Neutrophil (primary cell): Measurements from ENCODE around the gene CMSS1.

Source experiments
- H3K27ac ChIP-seq: fragments of 200-600 bp; sonication (generic); 2 replicates; pipeline ENCODE4 v1.5.1; 2016; ENCODE audit warnings: mild to moderate bottlenecking, moderate library complexity
- H3K27me3 ChIP-seq: fragments of 200-600 bp; sonication (generic); 2 replicates; pipeline ENCODE4 v1.6.0; 2016; ENCODE audit warnings: mild to moderate bottlenecking
- H3K36me3 ChIP-seq: fragments of 200-600 bp; sonication (generic); 2 replicates; pipeline ENCODE4 v1.5.1; 2017
- H3K4me1 ChIP-seq, 2 experiments: fragments of 200-600 bp in 1 of 2; sonication (generic) in 1 of 2; 1 replicate in 1 of 2; 2 replicates in 1 of 2; pipeline versions ENCODE4 v1.5.1 to v1.6.1; 2013 to 2016; ENCODE audit warnings: low read depth in 1 of 2, low read length in 1 of 2, mild to moderate bottlenecking in 1 of 2, moderate library complexity in 1 of 2; ENCODE audit not compliant: control insufficient read depth in 1 of 2, insufficient read depth in 1 of 2
- H3K4me3 ChIP-seq, 2 experiments: fragments of 200-600 bp in 1 of 2; sonication (generic) in 1 of 2; 1 replicate in 1 of 2; 2 replicates in 1 of 2; pipeline ENCODE4 v1.5.1; 2013 to 2016; ENCODE audit warnings: low read depth in 1 of 2, low read length in 1 of 2, mild to moderate bottlenecking in 1 of 2, moderate library complexity in 1 of 2
- H3K9me3 ChIP-seq: fragments of 200-600 bp; sonication (generic); 2 replicates; pipeline ENCODE4 v1.5.1; 2016
- CTCF ChIP-seq: fragments of 200-600 bp; sonication (generic); IDR thresholded peaks from 2 replicates; pipeline ENCODE4 v1.5.1; 2016; ENCODE audit warnings: antibody characterized with exemption

CMSS1 gene

GRCh38 chr3:99874237-99875002, 56.8 kb downstream of the CMSS1 start:
- H3K36me3 ChIP-seq = no peaks in the 10 kb centered on the region
- H3K27me3 ChIP-seq = peaks cover 53% of the 10 kb centered on the region
- H3K27ac ChIP-seq = no peak overlapping the region
- no peak for TF ChIP-seq CTCF
- H3K4me1 ChIP-seq = peaks cover 11 to 15% of the 10 kb centered on the region in 2 experiments
- H3K9me3 ChIP-seq = no peaks in the 10 kb centered on the region
- H3K4me3 ChIP-seq = no peak overlapping the region

DNA sequence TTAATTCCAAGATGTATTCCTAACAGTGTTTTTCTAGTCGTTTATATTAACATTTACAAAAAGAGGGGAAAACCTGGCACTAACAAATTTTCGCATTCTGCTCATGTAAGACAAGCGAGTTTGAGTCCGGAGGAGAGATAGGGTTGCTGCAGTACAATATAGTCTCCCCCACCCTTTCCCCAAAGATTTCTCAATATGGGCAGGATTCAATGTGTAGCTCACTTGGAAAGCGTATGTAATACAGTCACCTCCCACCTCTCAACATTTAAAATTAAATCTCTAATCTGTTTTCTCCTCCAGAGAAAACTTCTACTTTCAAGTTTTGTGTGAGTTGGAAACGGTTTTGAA, 57.9 kb downstream of the CMSS1 start:
- peaks cover 53% of the 10 kb centered on the region for H3K27me3 ChIP-seq
- no peak overlapping the region for H3K27ac ChIP-seq
- H3K4me3 ChIP-seq = peak overlapping the region; percentile 56 to 60
- peaks cover 11 to 15% of the 10 kb centered on the region in 2 experiments for H3K4me1 ChIP-seq
- no peaks in the 10 kb centered on the region for H3K9me3 ChIP-seq
- TF ChIP-seq CTCF = no peak
- H3K36me3 ChIP-seq = no peaks in the 10 kb centered on the region

GRCh38 chr3:99875929-99876841, 58.5 kb downstream of the CMSS1 start:
- no peak overlapping the region for H3K27ac ChIP-seq
- peak overlapping the region; percentile 56 to 60 for H3K4me3 ChIP-seq
- TF ChIP-seq CTCF = no peak
- H3K27me3 ChIP-seq = peaks cover 53% of the 10 kb centered on the region
- peaks cover 11 to 15% of the 10 kb centered on the region in 2 experiments for H3K4me1 ChIP-seq
- no peaks in the 10 kb centered on the region for H3K9me3 ChIP-seq
- H3K36me3 ChIP-seq = no peaks in the 10 kb centered on the region

DNA sequence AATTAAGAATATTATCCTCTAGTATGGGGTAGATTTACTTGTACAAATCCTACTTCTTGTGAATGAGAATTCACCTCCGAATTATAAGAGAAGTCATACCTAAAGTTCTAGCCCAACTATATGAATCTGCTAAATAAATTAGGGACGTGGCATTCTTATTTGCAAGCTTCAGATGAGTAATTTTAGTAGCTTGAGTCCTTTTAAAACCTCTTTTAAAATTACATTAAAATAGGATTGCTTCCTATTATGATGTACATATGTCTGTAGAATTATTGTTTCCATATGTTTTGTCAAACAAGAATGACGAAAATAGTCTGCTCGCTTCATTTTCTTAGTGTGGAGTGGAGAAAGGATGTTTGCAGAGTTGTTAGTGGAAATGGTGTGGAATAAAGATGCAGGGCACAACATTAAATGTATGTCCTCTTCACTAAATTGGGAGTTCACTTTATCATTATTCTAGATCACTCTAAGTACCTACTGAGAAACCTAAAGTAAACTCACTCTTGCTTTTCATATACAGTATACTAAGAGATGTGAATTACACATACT, 59.4 kb downstream of the CMSS1 start:
- Histone ChIP-seq H3K27me3 (peaks cover 53% of the 10 kb centered on the region), H3K4me3 (no peak overlapping the region), H3K27ac (no peak overlapping the region), H3K36me3 (no peaks in the 10 kb centered on the region), H3K4me1 (peaks cover 11 to 15% of the 10 kb centered on the region in 2 experiments), H3K9me3 (no peaks in the 10 kb centered on the region)
- no peak for TF ChIP-seq CTCF

DNA sequence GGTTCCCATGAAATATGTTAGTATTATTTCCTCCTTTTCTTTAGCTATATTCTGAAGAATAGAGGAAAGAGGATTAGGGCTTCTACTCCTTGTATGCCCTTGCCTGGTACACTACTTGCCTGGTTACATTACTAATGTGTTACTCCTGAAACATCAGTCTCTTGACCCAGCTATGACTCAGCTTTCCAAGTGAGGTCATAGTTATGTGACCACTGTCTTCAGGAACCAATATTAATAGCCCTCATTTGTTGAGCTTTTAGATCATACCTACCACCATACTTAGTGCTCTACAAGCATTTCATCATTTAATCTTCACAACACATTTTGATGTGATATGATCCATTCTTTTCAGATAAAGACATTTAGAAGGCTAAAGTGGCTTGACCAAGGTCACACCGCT, 60.3 kb downstream of the CMSS1 start:
- H3K4me3 ChIP-seq = no peak overlapping the region
- no peaks in the 10 kb centered on the region for H3K9me3 ChIP-seq
- H3K36me3 ChIP-seq = no peaks in the 10 kb centered on the region
- TF ChIP-seq CTCF = no peak
- H3K4me1 ChIP-seq = peaks cover 11 to 15% of the 10 kb centered on the region in 2 experiments
- H3K27ac ChIP-seq = no peak overlapping the region
- peaks cover 52% of the 10 kb centered on the region for H3K27me3 ChIP-seq
